ENCODE data around the gene PIGR.

PIGR gene, protein sequence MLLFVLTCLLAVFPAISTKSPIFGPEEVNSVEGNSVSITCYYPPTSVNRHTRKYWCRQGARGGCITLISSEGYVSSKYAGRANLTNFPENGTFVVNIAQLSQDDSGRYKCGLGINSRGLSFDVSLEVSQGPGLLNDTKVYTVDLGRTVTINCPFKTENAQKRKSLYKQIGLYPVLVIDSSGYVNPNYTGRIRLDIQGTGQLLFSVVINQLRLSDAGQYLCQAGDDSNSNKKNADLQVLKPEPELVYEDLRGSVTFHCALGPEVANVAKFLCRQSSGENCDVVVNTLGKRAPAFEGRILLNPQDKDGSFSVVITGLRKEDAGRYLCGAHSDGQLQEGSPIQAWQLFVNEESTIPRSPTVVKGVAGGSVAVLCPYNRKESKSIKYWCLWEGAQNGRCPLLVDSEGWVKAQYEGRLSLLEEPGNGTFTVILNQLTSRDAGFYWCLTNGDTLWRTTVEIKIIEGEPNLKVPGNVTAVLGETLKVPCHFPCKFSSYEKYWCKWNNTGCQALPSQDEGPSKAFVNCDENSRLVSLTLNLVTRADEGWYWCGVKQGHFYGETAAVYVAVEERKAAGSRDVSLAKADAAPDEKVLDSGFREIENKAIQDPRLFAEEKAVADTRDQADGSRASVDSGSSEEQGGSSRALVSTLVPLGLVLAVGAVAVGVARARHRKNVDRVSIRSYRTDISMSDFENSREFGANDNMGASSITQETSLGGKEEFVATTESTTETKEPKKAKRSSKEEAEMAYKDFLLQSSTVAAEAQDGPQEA

DNA sequence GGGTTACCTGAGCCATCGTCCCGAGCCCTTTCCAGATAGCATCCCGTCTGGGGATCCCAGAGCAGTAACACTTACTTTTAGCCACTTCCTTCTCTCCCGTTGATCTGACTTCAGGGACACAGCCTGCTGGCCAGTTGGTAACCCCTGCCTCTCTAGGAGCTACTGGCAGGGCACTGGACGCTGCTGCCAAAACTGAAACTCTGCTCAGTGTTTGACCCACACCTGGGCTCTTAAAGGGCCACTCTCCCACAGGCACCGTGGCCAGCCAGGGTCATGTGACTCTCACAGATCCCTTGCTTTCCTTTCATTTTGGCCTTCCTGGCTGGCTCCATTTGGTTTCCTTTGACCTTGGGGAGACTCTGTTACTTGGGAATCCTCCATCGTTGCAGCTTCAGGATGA, at the start of gene PIGR:
Gene PIGR, minus strand, starts transcription at position 206 of the 400 bp plus-strand sequence. CDS start 5,935 bp downstream, outside the sequence.
- DNase-seq: no peak

DNA sequence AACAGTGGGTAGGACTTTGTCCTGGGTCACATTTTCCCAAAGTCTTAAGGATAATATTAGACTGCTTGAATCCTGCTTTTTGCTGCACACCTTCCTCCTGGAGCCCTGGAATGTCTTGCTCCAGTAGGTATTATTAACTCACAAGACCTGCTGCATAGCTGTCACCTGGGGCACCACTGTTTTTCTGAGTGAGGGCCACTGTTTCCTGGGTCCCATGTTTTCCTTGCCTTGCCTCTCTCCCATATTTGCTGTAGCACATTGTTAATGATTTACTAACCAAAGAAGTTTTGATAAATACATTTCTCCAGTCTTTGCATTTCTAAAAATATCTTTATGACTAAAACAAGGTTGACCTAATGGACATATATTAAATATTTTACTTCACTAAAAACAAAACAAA, 46.5 kb upstream of the PIGR start:
- DNase-seq: no peak

DNA sequence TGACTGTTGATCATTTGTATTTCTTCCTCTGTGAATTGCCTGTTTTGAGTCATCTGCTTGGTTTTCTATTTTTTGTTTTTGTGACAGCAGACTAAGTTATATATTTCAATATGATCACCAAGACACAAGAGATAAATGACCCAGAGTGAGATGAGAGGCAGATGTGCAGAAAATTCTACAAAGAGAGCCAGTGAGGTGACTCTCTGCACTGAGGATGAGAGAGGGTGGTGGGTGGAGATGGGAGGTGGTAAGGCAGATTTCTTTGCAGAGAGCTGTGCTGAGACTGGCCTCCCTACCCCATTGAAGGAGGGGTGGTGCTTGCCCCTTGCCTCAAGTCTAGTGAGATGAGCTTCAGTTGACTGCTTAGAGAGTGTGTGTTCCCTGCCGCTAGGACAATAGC, 41.6 kb upstream of the PIGR start:
- DNase-seq: no peak

DNA sequence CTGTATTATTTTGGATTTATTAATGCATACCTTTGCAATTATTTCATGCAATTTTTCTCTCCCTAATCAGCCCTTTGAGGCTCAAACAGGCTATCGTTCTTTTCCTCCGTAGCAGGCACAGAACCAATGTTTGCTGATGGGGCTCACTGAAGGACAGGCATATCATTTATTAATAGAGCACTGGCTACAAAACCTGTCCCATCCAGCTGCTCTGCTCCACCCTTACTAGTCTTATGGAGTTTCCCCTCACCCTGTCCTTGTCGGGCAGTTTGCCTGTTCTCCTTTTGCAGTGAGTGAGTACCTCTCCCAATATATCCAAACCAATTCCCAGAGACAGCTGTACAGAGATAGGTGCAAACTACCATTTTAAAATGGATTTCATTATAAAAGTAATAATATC, 40.6 kb upstream of the PIGR start:
- DNase-seq: no peak

DNA sequence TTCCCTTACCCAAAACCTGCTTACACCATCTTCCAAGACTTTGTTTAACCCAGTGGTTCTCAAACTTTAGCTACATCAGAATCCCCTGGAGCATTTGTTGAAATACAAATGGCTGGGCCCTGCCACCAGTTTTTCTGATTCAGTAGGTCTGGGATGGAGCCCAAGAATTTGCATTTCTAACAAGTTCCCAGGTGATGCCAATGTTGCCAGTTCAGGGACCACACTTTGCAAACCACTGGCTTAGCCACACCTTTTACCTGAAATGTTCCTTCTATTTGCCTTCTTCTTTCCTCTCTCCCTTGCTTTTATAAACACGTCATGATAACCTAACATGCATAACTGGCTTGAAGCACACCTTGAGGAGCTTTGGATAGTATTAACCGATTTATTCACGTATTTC, 40.1 kb upstream of the PIGR start:
- no peak for DNase-seq

DNA sequence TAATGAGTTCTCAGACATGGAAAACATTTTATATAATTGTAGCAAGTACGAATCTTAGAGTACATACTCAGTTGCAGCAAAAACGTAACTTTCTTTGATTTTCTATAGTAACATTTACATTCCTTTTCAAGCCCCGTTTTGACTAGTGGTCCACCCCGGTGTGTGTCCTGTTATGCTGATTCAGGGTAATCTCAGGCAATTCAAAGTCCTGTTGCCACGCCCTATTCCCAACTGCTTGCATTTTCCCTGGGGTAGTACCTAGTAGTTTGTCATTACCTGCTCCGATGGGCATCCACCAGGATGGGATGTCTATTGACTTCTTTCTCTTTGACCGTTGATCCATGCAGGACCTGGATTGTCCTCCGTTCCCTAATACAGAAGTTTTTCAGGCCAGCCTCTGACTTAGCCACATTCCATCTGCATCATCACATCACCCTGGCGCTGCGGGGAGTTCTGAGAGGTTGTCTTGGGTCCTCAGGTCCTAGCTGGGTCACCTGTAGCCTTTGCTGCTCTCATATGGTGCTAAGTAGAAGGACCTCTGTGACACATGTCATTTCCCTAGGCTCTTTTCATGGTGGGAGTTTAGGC, 39.0 kb upstream of the PIGR start:
- DNase-seq: no peak

DNA sequence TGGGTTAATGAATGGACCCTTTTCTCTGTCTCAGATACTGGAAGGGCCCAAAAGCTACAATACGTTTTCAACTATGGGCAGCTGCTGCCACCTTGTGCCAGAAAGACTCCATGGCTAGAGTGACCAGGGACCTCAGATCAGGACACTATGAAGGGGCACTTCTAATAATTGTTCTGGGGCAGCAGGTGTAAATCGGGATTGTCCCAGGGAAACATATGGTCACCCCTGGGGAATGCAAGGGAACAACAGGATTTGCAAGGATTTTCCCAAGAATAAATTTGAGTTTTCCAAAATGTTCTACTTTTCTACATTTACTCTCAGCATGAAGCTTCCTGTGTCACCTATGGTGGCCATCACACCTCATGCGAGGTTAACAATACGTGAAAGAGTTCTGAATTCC, 36.0 kb upstream of the PIGR start:
- no peak for DNase-seq

DNA sequence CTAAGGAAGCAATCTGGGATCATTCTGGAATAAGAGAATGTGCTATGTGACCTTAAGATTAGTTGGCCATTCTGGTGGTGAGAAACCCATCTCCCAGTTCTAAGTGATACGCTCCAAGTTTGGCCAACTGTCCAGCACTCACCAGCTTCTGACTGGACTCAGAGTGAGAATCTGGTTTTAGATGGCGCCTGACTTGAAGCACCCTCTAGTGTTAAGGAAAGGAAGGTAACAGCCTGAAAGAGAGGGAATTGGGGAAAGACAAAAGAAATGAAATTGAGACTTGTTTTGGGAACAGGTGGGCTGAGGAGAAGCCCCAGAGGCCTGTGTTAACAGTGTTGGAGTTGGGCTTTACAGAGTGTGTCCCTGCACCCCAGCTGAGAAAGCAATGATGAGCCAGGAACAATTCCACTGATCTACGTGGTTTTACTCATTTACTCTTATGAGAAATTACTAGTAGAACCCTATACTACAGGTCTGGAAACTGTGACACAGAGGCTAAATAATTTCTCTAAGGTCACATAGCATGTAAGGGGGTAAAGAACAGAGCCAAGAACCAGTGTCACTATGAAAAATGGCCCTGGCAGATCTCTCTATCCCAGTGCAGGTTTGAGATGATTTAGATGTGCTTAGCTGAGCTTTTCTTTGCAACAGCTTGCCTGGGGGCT, 33.2 kb upstream of the PIGR start:
- no peak for DNase-seq

DNA sequence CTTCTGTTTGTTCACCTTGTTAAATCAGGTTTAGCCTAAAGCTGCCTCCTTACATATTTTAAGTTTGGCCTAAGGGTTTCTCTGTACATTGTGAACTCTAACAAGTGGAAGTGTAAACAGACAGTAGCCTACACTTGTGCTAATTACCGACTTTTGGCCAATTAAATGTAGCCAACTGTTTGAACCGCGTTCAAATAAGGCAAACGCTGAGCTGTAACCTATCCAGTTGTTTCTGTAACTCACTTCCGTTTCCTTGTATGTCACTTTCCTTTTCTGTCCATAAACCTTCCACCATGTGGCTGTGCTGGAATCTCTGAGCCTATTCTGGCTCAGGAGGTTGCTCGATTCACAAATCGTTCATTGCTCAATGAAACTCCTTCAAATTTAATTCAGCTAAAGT, 32.0 kb upstream of the PIGR start:
- no peak for DNase-seq

DNA sequence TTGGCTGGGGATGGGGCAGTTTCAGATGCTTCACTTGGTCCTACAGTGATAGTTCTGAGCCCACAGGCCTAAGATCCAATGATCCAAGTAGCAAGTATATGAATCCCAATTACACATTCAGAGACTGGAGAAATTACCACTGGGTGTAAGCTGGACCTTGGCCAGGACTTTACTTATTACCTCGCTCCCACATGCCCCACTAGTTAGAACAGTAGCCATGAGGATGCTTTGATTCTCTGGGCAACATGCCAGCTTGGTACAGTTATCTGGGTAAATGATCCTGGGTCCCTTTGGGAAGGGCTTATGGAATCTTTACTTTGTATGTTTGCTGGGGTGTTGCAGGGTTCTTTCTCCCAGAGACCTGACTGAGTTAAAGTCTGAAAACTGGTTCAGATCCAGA, 29.0 kb upstream of the PIGR start:
- no peak for DNase-seq

DNA sequence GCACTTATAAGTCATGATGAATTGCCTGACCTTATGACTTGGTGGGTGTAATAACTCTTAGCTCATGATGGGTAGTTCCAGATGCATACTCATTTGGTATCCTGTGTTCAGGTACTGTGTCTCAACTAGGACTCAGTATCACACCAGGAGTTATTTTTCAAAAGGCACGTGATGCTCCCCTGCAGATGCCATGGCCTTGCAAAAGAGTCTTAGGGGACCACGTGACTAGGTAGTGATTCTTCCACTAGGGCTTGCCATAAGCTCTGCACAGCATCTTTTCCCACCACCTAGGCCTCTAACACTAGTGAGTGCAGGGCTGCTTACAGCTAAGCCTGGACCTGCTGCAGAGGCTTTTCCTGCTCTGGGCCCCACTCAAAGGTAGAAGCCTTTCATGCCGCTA, 27.9 kb upstream of the PIGR start:
- no peak for DNase-seq

DNA sequence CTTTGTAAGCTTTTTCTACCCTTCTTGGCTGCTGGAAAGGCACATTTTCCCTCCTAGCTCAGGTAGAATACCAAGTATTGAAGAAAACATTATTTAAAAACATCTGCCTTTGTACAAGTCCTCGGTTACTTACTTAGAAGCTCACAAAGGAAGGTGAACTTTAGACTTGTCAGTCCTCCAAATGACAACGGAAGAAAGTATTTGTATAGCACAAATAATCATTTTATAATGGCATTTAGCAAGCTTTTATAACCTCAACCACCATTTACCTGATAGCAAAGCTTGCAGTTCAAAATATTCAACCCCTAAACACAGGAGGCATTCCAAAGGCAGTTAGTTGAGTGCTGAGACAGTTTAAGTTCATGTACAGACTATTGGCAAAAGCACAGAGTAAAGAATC, 26.5 kb upstream of the PIGR start:
- no peak for DNase-seq

DNA sequence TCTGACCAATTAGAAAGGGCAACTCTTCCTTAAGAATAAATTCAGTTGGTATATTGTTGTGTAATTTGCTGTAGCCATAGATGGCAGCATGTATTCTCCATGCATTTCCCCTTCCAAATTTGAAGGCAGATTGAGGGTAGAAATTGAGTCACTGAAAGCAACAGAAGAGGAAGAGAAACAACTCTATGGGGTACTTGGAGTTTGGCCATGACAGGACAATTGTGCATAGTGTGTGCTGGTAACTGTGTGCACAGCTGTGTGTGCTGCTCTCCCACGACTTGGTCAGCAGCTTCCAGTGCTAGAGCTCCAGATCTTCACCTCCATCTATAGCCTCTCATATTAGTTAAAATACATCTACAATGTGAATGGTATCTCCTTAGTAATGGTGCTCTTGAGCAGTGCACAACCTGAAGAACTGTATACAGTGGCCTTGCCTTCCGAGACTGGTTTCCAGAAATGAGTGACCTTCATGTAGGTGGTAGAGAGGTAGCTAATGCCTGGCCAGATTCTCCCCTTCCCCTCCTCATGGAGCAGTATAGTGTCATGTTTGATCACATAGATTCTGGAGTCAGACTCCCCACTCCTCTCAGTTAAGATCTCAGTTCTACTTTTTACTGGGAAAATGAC, 24.9 kb upstream of the PIGR start:
- no peak for DNase-seq

DNA sequence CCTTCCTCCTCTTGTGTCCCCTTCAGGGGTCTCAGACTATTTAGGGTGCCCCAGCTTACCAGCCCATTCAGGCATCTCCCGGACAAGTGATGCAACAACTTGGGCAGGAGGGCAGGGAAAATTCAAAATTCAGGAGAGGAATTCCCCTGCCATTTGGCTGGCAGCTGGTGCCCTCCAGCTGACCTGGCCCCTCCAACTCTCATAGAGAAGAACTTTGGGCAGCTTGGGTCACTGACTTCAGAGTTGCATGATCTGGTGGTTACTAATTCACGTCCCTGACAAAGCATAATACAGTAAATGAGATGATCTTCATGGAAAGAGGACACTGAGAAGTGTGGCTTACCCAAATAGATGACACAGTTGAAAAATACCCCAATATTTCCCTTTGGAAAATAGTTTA, 24.2 kb upstream of the PIGR start, which contains the start of gene FCAMR:
Gene FCAMR, minus strand, starts transcription at position 15 of the 400 bp plus-strand sequence. CDS start 335 bp downstream, outside the sequence.
- DNase-seq: no peak

DNA sequence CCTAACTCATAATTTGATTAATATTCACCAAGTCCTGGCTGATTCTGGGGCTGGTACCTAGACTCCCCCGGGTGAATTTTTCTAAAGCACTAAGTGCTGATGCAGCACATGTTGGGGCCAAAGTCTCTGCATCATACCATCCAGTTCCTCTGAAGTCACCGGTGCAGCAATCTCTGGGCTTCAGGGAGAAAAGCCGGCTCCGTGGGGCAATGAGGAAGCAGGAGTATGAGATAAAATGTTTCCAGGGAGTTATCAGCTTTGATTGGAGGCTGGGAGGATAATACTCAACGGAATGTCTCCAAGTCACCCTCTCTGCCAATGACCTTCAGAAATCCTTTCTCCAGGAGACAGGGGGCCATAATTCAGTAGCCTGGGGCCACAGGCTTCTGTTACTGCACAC, 22.8 kb upstream of the PIGR start:
- no peak for DNase-seq

DNA sequence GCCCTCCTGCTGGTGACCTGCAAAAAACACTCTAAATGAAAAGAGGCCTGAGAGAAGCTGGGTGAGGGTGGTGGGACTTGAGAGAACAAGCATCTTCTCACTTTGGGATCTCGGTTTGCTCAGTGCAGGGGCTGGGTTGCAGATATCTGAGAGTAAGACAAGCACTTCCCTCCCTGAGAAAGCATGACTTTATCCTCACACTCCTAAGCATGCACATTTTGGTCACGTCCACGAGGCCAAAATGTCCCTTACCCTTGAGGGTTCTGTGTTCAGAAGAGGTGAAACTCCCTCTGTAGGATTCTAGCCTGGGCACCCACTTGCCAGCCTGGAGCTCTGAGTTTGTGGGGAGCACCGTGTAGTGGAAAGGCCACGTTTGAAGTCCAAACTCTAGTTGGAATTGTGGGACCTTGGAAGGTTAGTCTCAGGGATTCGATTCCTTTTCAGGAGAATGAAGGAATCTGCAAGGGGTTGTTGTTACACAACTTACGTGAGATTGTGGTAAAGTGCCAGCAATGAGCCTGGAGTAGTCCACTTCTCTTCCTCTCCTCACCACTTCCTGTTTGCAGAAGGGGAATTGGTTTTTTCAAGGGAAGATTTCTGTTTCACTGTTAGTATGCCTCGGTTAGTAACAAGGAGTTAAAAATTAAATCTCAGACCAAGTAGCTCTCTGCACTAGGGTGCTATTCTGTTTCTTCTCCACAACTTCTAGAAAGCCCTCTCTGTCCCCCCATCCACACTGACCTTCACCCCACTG, 21.0 kb upstream of the PIGR start:
- DNase-seq: no peak

DNA sequence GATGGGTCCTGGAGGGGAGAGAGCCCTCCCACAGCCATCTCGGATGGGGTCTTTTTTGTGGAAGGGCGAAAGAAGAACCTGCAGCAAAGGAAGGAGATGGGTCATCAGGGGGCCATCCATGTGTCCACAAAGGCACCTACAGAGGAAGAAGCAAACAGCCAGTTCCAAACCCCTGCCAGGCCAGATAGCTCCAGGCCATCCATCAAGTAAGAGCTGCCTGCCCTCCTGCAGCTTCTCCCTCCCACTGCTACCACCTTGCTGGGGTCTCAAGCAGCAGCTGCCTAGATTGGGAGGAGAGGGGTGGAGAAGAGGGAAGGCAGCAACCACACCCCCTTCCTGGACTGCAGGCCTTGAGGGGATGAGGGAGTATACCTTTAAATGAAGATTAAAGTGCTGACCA, 19.5 kb upstream of the PIGR start:
- DNase-seq: no peak

DNA sequence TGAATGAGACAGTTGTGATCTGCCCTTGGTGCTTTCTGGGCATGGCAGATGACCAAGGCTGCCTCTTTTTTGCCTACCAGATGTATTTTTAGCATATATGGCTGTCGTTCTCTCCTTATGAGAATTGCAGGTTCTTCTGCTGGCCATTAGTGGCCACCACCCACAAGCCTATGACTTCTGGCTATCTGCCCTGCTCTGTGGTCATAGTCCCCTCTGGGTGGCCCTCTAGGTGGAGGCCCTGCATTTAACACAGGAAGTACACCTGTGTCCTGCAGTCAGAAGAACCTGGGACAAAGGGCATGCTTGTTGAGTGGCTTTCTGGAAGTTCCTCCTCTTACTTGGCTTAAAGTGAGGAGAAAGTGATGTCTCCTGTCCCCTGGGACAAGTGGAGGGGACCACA, 17.5 kb upstream of the PIGR start:
- DNase-seq: no peak

DNA sequence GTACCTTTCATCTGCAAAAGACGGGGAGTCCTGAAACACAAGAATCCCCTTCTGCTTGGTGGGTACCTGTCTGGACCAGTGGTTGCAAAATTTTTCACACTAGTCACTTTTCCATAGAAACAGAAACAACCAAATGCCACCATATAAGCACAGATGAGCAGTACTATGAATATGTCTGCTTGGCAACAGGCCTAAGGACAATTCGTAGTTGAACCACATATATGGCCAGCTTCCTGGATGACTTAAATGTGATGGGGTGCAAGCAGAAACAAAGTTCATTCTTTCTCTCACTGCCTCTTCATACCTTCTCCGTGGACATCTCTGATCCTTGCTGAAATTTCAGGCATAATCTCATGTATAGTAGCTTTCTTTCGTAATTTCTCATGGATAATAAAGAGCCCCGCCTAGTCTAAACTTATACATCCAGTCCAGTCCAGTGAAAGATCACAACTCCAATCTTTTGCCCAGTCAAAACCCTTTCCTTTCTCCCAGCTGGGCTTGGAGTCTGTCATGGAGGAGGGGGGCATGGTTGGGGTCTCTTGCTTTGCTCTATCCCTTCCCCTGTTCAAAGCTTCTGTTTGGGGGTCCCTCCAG, 16.9 kb upstream of the PIGR start:
- DNase-seq: no peak

DNA sequence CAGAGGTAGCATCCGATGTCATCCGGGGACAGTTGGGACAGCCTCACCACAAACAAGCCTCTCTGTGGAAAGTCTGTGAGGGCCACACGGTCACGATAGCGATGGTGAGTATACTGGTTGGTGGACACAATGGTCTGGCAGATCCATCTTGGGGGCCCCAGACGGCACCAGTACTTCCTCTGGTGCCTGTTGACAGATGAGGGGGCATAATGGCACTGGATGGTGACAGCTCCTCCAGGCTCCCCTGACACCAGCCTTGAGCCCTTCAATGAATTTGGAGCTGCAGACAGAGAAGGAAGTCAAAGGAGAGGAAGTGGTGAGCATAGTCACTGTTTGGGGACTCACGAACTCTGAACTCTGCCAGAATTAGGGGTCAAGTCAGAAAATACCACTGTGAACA, 16.0 kb upstream of the PIGR start:
- DNase-seq: no peak

DNA sequence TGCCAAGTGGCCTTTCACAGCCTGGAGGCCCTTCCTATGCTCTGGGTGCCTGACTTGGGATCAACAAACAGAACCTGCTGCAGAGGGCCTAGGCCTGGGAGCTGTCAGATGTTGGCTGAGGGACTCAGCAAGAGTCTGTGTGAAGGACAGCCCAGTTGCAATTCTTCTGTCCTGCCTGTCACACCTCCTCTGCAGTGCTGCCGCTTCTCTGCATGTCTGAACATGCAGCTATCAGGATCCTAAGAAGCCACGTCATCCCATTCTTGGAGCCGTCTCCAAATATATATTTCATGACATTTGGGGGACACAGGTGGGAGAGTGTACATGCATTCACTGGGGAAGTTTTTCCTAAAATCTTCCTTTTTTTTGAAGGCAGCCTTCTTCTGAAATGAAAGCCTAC, 15.4 kb upstream of the PIGR start:
- DNase-seq: no peak

Measured in NCI-H526 treated with DMSO at 0.1 percent for 48 hours (cell line).